LoVo (cell line): ENCODE measurements around the gene MCTP2.

Experiments used
- DNase-seq: peaks from one replicate; pipeline ENCODE4 v3.0.0-alpha.2; 2016; ENCODE audit warnings: low spot score

The MCTP2 gene

GRCh38 chr15:94297558-94297957 lies 66.2 kb downstream of the MCTP2 start:
- no peak for DNase-seq

DNA sequence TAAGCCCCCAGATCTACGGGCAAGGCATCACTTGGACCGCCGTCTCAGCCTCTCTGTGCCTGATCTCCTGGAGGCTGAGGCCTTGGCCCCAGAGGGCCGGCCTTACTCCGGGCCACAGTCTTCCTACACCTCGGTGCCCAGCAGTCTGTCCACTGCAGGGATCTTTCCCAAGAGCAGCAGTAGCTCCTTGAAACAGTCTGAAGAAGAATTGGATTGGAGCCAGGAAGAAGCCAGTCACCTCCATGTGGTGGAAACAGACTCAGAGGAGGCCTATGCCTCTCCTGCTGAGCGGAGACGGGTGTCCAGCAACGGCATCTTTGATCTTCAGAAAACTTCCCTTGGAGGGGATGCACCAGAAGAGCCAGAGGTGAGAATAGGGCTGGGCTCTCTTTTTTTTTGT lies 67.0 kb downstream of the MCTP2 start:
- no peak for DNase-seq

DNA sequence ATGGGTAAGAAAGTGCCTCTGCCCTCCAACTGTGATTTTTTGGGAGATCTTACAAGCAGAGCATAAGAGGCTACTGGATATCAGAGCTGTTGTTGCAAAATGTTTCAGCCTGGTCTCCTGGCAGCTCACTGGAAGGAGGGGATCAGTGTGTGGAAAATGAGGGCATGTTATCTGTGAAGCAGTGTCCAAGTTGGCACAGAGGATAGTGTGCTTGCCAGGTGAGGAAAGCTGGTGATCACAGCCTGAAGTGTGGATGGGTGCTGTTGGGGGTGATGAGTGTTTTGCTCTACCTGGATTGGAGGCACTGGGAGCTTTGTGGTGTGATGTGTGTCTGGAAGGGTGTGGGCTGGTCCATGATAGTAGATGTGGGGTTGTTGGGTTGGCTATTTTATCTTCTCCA lies 69.3 kb downstream of the MCTP2 start:
- no peak for DNase-seq

DNA sequence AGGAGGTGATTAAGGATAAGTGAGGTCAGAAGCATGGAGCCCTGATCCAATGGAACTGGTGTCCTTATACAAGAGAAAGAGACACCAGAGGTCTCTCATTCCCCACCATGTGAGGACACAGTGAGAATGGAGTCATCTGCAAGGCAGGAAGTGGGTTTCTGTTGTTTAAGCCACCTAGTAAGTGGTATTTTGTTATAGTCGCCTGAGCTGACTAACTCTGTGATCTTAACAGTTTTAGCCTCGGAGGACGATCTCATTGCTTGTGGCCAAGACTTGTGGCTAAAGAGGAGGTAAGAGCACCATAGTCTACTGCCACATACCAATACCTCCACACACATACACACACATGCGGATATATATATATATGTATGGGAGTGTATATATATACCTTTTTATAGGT lies 73.8 kb downstream of the MCTP2 start:
- DNase-seq, result no peak

DNA sequence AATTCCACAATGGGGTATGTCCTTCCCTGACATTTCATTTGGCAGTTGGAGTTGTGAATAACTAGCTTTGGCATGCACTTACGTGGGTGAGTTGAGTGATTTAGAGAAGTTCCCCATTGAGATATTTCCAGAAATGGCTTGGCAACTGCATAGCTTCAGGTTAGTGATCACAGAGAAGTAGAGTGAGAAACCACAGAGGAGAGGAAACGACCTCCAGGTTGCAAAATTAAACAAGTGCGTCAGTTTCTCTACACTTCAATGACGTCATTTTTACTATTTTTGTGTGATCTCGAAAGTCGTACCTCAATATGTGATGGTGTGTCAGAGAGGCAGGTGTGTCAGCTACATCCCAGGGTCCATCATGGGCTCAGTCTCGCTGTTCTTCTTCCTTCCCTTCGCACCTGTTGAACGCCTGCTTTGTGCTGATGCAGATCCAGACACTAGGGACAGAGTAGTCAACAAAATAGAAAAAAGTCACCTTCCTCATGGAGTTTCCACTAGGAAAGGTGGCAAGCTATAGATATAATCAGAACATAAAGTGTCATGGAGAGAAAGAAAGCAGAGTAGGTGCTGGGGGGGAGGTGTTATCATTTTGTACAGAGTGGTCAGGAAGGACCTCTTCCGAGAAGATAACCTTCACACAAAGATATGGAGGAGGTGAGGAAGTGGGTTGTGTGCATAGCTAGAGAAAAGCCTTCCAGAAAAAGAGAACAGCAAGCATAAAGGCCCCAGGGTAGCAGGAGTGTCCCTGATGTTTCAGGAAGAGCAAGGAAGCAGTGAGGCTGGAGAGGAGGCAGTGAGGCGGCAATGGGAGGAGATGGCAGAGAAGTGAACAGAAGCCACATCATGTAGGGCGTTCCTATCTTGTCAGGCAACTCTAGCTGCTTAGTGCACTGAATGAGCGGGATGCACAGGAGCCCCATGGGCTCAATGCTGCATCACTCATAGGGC lies 75.6 kb downstream of the MCTP2 start:
- DNase-seq, result no peak

DNA sequence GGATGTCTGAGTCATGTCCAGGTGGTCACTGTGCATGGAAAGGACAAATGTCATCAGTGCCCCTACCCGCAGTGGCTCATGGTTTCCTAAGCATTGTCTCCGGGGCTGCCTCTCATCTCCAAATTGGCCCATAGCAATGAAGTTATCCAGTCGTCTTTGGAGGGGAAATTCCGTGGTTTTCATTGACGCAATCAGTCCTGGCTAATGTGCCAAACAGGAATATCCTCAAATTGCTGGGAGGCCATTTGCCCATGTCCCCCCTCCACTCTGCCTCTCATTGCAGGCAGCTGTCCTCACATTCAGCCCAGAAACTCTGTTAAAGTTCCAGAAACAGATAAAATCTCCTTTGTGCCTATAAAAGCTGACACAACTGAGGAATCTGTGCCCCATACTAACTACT lies 81.6 kb downstream of the MCTP2 start:
- DNase-seq, result no peak

DNA sequence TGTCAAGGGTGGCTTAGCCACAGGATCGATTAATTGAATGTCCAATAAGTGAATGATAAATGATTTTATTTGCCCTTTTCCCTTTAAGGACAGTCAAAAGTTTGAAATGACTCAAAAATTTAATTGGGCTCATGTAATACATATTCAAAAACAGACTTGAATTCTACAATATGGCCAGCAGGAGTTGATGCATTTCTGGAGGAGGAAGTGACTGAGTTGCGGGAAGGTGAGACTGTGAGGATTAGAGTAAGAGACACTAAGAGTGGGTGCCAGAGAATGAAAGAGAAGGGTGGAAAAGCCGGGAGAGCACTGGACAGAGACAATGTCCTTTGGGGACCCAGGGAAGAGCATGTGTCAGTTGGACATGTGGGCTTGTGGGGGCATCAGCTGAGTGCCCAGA lies 83.3 kb downstream of the MCTP2 start:
- no peak for DNase-seq

- DNase-seq, result no peak
These were observed 85.8 kb downstream of the MCTP2 start for GRCh38 chr15:94317211-94317610.

- no peak for DNase-seq
These were observed 90.8 kb downstream of the MCTP2 start for GRCh38 chr15:94322141-94322540.

DNA sequence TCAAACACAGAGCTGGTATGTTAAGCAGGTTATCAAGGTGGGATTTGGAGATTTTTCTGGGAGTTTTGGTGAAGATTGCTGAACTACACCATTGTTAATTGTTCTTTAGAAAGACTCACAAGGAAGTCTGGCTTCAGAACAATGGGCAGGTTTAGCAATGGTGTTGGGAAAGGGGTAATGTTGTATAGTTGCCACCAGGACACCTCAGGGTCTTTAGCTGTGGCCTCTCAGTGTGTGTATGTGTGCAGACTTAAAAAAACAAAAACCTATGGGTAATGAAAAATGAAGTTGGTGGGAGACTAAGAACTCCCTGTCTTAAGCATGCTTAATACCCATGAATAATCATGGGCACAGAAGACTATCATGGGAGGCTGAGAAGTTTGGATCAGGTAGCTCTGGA lies 91.7 kb downstream of the MCTP2 start:
- no peak for DNase-seq

GRCh38 chr15:94324117-94324826 lies 92.9 kb downstream of the MCTP2 start:
- peak; percentile 71 for DNase-seq

DNA sequence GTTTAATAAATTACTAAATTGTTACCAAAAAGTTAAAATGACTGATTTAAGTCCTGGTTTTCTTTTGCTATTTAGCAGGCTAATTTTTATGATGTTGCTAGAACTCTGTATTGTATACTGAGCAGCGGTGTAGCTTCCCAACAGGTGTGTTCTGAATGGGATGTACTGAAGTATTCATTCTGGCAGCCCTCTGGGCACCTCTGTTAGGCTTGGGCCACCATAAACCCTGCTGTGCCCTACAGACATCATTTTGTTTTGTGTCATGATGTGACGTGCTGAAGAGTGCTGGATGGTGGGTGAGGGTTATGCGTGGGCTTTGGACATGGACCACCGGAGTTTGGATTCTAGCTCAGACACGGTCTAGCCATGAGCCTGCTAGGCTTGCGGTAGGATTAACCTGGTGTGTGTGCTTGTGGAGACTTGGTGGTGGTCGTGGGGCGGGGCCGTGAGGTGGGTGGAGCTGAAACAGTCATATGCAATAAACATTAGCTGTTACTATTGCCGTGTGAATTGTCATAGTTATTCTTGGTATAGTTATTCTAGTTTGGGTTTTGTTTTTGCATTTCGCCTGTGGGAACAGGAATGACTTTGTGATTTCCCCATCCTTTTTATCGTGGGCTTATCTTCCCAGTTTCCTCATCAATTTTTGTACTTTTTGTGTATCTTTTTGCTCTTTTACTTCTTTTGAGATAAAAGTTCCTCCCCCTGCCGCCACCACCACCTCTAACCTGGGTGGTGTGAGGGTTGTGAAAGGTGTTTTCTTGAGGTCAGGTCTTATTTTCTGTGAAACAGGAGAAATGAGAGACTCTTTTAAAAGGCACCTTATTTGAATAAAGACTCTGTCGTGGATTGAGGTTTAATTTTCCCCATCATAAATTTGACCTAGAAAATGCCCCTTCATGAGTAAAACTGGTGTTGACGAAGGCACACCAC lies 93.7 kb downstream of the MCTP2 start:
- peak; percentile 23 for DNase-seq

DNA sequence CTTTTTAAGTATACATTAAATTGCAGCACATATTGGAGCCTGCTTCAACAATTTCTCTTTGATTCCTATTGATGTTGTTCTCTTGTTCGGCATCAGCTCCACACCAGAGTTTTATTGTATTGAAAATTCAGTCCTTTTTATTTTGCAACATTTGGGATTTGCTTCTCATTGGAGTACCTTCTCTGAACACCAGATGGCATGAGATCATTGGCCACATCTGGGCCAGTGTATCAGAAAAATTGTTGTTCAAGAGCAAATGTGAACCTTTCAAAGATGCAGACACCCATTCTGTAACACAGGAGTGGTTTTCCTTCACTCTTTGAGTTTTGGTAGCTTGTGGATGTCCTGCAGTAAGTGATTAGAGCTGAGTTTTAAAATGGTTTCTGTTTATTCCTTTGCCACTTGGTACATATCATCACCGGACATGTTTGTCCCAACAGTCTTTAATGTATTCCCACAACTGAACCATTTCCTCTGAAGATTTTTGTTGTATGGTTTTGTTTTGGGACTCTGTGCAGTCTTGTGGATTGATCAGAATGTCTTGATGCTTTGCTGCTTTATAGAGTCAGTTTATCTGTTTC lies 96.1 kb downstream of the MCTP2 start:
- peak; percentile 6 for DNase-seq

- DNase-seq, result no peak
These were observed 100.4 kb downstream of the MCTP2 start for GRCh38 chr15:94331731-94332130.

DNA sequence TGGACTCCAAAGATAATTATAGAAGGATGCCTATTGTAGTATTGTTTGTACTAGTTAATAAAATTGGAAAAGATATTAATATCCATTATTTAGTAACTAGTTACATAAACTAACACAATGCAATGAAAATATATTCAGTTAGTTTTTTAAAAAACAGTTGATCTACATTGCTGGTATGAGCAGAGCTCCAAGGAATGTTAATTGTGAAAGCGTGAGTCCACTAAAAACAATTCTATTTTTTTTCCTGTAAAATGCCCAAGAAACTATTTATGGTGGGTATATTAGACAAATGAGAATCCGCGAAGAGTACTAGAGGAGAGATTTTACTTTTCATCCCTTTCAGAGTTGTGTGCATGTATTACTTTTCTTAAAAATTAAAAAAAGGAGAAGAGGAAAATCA lies 104.3 kb downstream of the MCTP2 start:
- no peak for DNase-seq

- DNase-seq, result no peak
These were observed 105.6 kb downstream of the MCTP2 start for GRCh38 chr15:94336817-94337467.

GRCh38 chr15:94338243-94338846 lies 107.0 kb downstream of the MCTP2 start:
- no peak for DNase-seq

GRCh38 chr15:94346282-94346681 lies 114.9 kb downstream of the MCTP2 start:
- no peak for DNase-seq

DNA sequence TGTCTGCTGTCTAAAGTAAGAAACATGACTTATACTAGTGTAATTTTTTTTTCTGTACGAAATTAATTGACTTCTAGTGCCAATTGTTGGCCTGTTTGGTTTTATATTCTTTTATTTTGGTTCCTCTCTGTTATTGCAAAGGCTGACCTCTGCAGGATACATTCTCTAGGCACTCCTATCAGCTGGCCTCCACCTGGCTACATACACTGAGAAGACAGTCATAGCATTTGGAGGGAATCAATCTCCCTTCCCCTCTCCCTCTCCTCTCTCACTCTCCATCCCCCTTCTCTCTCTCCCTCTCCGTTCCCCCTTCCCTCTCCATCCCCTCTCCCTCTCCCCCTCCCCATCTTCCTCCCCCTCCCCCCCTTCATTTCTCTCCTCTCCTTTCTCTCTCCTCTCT lies 116.7 kb downstream of the MCTP2 start:
- DNase-seq, result no peak

DNA sequence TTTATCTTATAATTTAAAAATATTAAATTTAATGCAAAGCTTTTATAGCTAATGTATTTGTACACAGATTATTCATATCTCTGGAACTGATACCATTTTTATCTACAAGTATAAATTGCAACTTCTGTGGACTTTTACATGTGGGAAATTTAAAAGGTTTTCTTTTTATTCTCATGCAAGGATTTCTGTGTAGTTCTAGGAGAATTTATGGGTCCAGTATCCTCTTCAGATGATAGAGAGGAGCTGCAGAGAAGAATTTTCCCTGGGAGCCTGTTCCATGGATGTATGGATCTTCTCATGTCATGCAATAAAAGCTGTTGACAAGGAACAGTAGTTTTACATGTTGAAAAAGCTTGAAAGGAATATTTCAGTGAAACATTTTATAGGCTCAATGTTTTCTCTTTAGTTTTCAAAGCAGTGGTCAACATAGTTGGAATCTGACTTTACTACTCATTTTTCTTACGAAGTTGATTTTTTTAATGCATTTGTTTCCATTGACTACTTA lies 119.7 kb downstream of the MCTP2 start:
- DNase-seq, result no peak
